MM.1S (cell line): ENCODE data around the gene VDAC2.

Source experiments
- CTCF ChIP-seq: fragments of 300-600 bp; sonication (generic); IDR thresholded peaks from 2 replicates; pipeline ENCODE4 v1.5.1; 2016; ENCODE audit warnings: antibody characterized with exemption, low read length, mixed read lengths
- EZH2 ChIP-seq: fragments of 300-600 bp; sonication (generic); optimal IDR thresholded peaks from 2 replicates; pipeline ENCODE3; 2017; ENCODE audit warnings: low read depth, mild to moderate bottlenecking, antibody characterized with exemption, low read length, mixed read lengths
- EZH2phosphoT487 ChIP-seq: fragments of 300-600 bp; sonication (generic); IDR thresholded peaks from 2 replicates; pipeline ENCODE4 v1.6.1; 2018; ENCODE audit warnings: antibody characterized with exemption, low read length

GRCh38 chr10:75165684-75166622, 44.6 kb upstream of the VDAC2 start:
- TF ChIP-seq CTCF: no peak
- 0 out of 2 replicates have a peak, but pooled peaks have one; percentile 71 for TF ChIP-seq EZH2phosphoT487
- TF ChIP-seq EZH2: no peak
